ENCODE results near the gene RORB. TPM values are rescaled to one million over a fixed set of nuclear protein-coding genes. Genes with fewer than 3 reads are reported as not detected.

Gene RORB
- total RNA-seq, 2 experiments from 2014 or later, result 0.04 to 0.11 TPM

DNA sequence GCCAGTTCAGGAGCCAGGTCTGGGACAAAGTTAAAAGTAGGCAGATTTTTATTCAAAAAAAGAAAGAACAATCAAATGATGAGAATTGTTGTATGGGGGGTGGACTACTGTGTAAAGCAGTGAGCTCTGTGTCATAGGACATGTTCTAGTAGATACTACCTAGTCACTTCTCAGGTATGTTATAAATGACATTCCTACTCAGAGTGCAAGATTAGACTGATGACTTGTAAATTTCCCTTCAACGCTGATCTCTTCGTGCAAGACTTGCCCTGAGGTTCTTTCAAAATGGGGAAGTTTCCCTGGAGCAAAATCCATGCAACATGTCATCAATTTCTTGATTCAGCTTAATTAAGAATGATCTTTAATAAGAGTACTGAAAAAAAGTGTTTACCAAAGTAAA is 175.1 kb downstream of the RORB start:
- CTCF ChIA-PET, result no interaction called here
- Mint-ChIP-seq H3K4me1 (ENCODE audit: low read depth) (no peaks in the 10 kb centered on the region), H3K4me3 (no peak overlapping the region)

DNA sequence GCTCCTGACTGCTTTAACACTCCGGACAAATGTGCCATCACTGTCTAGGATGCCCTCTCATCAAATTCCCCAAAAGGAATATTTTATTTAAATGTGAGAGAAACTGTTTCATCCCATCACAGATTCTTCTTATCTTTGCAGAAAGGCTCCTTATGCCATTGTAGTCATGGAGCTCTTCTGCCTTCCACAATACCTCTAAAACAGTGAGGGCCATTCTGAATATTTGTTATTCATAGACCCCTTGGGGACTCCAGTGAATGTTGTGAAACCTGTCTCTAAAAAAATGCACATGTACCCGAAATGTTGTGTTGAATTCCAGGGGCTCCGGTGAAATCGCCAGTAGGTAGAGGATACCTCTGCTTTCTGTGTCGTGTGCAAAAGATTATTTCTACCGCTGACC is 176.9 kb downstream of the RORB start:
- no peaks in the 10 kb centered on the region for H3K36me3 Mint-ChIP-seq (ENCODE audit: low read depth)
- ATAC-seq (no peak), DNase-seq (no peak)
- no peaks in the 10 kb centered on the region for H3K9me3 Mint-ChIP-seq
- TF ChIP-seq, protein P1, sequence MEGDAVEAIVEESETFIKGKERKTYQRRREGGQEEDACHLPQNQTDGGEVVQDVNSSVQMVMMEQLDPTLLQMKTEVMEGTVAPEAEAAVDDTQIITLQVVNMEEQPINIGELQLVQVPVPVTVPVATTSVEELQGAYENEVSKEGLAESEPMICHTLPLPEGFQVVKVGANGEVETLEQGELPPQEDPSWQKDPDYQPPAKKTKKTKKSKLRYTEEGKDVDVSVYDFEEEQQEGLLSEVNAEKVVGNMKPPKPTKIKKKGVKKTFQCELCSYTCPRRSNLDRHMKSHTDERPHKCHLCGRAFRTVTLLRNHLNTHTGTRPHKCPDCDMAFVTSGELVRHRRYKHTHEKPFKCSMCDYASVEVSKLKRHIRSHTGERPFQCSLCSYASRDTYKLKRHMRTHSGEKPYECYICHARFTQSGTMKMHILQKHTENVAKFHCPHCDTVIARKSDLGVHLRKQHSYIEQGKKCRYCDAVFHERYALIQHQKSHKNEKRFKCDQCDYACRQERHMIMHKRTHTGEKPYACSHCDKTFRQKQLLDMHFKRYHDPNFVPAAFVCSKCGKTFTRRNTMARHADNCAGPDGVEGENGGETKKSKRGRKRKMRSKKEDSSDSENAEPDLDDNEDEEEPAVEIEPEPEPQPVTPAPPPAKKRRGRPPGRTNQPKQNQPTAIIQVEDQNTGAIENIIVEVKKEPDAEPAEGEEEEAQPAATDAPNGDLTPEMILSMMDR (IDR thresholded peaks at IDR 0.05), result no peak
- no peaks in the 10 kb centered on the region for H3K27me3 Mint-ChIP-seq
- ChIA-PET POLR2A (interaction anchor here (0.6 kb wide), 1 partner anchor 25 kb away, joined by 5 read pairs; no protein-coding TSS in a partner anchor), CTCF (no interaction called here)
- H3K4me1 Mint-ChIP-seq (ENCODE audit: low read depth), result no peaks in the 10 kb centered on the region
- intact Hi-C loops (cut with micrococcal nuclease), result no loop called here
- no peak overlapping the region for H3K4me3 Mint-ChIP-seq
- H3K27ac Mint-ChIP-seq, result no peak overlapping the region

More for the DNA sequence above, 175.1 kb downstream of the RORB start:
- no peak for ATAC-seq
- TF ChIP-seq, protein P1 (IDR thresholded peaks at IDR 0.05), result no peak
- no peak for DNase-seq
- no peaks in the 10 kb centered on the region for H3K36me3 Mint-ChIP-seq (ENCODE audit: low read depth)
- no peaks in the 10 kb centered on the region for H3K27me3 Mint-ChIP-seq
- H3K9me3 Mint-ChIP-seq, result no peaks in the 10 kb centered on the region
- intact Hi-C loops (cut with micrococcal nuclease), result no loop called here
- POLR2A ChIA-PET, result no interaction called here
- H3K27ac Mint-ChIP-seq, result no peak overlapping the region

DNA sequence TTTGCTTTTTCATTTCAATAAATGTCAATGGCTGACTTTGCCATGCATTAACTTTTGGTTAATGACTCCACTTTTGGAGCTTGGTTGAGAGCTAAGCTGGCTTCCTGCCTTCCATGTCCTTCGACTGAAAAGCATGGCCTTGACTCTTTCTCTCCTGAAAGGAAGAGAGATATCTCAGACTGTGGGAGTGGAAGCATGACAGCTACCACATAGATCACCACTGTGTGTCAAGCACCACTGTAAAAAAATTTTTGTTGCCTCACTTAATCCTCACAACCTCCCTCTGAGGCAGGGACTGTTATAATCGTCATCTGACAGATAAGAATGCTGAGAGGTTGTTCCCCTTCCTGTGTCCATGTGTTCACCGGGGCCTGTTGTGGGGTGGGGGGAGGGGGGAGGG is 184.8 kb downstream of the RORB start:
- DNase-seq, result no peak
- POLR2A ChIA-PET, result no interaction called here
- H3K9me3 Mint-ChIP-seq, result no peaks in the 10 kb centered on the region
- H3K36me3 Mint-ChIP-seq (ENCODE audit: low read depth), result no peaks in the 10 kb centered on the region
- TF ChIP-seq, protein P1 (IDR thresholded peaks at IDR 0.05), result no peak
- H3K4me1 Mint-ChIP-seq (ENCODE audit: low read depth), result no peaks in the 10 kb centered on the region
- intact Hi-C loops (cut with micrococcal nuclease), result no loop called here
- no peak overlapping the region for H3K27ac Mint-ChIP-seq
- CTCF ChIA-PET, result no interaction called here
- no peak for ATAC-seq
- H3K4me3 Mint-ChIP-seq, result no peak overlapping the region
- H3K27me3 Mint-ChIP-seq, result peaks cover 7% of the 10 kb centered on the region

DNA sequence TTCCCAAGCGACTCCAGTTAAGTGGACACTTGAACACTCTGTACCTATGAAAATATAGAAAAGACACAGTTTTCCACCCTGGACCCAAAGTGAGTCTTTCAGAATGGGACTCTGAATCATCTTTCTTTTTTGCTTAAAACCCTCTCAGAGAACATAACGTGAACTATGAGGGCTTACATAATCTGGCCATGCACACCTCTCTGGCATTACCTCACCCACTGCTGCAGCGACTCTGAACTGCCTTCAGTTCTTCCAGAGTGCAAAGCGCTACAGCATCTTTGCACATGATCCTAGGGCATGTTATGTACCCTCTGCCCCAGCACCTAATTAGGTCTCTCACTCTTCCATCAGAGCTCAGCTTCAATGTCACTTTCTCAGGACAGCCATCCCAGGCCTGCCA is 186.2 kb downstream of the RORB start:
- Mint-ChIP-seq H3K9me3 (no peaks in the 10 kb centered on the region), H3K27ac (no peak overlapping the region), H3K4me3 (no peak overlapping the region), H3K36me3 (ENCODE audit: low read depth) (no peaks in the 10 kb centered on the region), H3K4me1 (ENCODE audit: low read depth) (no peaks in the 10 kb centered on the region), H3K27me3 (peaks cover 7% of the 10 kb centered on the region)
- intact Hi-C loops (cut with micrococcal nuclease), result no loop called here
- ATAC-seq (no peak), DNase-seq (no peak)
- POLR2A ChIA-PET, result no interaction called here
- TF ChIP-seq, protein P1 (IDR thresholded peaks at IDR 0.05), result no peak
- CTCF ChIA-PET, result no interaction called here

DNA sequence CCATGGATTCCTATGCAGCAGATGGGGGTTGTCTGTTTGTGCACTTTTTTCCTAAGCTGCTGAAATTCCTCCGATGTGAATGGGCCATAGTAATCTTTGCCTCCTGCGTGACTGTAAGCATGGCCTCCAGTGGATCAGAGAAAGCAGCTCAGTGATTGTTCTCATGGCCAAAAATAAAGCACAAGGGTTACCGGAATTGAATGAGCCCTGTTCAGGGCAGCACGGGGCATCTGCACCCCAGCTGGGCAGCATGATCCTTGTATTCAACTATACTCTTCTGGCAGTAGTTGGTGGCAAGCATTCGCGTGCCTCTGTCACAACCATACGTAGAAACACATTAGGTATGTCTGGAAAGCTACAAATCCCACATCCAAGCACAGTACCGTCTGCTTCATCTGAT is 193.9 kb downstream of the RORB start:
- intact Hi-C loops (cut with micrococcal nuclease), result no loop called here
- TF ChIP-seq, protein P1 (IDR thresholded peaks at IDR 0.05), result no peak
- Mint-ChIP-seq H3K27me3 (peaks cover 8% of the 10 kb centered on the region), H3K4me3 (no peak overlapping the region), H3K27ac (no peak overlapping the region), H3K36me3 (ENCODE audit: low read depth) (no peaks in the 10 kb centered on the region), H3K9me3 (no peaks in the 10 kb centered on the region), H3K4me1 (ENCODE audit: low read depth) (no peaks in the 10 kb centered on the region)
- POLR2A ChIA-PET, result no interaction called here
- DNase-seq (no peak), ATAC-seq (no peak)
- CTCF ChIA-PET, result no interaction called here
